Measurements from ENCODE around the gene TMEM258.

The TMEM258 gene

DNA sequence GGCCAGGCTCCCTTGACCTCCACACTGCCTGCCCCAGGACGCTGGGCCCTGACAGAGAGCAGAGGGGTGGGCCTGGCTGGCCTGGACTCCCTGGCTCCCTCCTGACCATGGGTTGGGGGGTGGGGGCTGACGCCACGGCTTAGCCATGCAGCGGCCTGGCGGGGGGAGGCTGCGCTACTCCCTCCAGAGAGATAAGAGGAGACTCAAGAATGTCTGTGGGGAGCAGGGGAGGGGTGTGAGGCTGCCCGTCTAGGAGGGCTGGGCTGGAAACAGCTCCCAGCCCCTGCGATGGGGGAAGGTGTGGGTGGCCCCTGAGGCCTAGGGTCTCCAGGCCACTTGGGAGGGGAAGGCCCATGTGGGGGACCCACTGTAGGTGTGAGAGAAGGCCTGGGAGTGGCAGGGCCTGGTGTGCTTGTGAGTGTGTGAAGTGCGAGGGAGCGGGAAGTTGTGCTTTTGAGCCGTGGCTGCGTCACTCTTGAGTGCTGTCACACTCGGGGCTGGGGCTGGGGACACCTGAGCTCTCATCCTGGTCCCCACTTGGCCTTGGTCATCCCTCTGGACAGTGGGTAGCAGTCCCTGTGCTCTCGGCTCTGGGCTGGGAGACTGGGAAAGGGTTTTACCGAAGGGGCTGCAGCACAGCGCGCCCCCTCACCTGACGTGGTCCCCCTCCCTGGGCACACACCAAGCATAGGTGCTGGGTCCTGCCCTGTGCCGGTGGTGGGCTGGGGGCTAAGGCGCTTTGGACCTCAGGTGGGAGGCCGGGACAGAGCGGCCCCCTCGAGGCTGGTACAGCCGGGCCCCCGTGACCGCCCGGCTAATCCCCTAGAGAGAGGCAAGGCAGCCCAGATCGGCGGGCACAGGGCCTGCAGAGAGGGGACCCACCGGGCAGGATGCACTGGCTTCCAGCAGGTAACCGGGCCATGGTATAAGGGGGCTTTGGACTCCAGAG lies 37.6 kb downstream of the TMEM258 start:
- DNase-seq: no peak

DNA sequence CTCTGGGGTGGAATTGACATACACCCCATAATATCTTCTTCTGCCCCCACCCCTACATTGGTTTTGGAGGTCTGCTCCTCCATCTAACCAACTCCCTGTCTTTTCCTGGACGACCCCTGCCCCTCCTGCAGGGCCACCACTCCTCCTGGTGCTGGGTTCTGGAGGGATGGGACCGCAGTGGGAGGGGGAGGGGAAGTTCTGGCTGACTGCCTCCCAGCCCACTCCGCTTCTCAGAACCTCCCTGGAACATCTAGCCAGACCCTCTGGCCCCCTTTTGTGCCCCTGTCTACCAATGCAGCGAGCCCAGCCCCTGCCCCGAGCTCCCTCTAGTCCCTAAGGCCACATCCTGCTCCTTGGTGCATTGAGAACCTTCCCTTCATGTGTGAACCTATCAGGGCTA lies 38.7 kb downstream of the TMEM258 start:
- no peak for DNase-seq

DNA sequence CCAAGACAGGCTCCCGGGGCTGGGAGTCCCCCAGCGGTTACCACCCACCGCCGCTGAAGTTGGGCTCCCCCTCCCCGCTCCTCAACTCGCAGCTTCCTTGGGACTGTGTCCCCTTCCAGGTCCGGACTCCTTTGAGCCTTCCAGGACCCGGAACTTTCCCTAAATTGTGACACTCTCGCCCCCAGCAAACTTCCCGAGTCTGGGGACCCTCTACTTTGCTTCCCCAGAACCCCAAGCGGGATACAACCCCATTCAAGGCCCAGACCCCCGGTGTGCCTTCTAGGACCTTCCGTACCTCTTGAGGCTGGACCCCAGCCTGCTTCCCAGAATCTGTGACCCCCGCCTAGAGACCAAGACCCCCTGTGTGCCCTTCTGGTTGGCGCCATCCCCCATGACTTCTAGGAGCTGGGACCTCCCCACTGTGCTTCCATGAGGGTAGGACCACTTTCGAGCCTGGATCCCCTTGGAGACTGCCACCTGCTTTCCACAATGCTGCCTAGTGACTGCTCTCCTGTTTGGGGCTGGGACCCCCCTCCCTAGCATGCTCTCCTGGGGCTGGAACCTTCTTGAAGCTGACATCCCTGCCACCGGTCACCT lies 39.4 kb downstream of the TMEM258 start:
- DNase-seq: no peak

DNA sequence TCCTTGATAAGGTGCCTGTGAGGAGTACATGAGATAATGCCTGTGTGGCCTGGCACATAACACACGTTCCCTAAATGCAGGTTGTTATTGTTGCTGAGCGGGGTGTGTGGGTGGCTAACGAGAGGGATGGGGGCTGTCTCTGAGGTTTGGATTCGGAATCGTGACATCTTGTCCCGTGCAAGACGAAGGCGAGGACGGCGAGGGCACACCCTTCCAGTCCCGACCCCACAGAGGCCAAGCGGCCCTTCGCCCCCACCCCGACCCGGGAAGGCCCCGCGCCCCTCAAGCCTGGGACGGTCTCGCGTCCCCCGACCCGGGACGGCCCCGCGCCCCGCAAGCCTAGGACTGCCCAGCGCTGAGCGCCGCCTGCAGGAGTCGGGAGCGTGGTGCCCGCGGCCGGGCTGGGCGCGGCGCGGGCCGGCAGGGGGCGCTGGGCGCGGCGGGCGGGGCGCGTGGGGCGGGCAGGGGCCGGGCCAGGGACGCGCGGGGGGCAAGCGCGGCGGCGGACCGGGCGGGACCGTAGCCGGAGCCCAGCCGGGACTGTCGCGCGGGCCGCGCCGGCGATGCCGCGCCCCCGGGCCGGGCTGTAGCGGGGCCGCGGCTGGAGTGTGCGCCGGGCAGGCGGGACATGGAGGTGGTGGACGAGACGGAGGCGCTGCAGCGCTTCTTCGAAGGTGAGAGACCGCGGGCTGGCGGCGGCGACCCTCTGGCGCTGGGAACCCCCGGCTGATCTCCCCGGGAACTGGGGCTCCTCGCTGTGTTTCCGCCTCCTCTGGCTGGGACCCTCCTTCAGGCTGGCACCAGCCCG lies 40.1 kb downstream of the TMEM258 start, which contains the start of gene MYRF:
TSS of gene MYRF (plus strand) at position 520 of the 808 bp plus-strand sequence. CDS start at position 629, 109 bp downstream.
- DNase-seq: no peak

DNA sequence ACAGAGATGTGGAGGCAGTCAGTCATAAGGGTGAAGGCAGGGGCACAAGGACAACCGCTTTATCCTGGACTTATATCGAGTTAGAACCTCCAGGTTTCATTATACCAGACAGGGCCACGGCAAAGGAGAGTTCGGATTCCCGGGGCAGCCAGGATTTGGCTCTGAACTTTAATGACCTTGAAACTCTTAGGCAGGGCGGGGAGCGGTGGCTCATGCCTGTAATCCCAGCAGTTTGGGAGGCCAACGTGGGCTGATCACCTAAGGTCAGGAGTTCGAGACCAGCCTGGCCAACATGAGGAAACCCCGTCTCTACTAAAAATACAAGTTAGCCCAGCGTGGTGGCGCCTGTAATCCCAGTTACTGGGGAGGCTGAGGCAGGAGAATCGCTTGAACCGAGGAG lies 41.0 kb downstream of the TMEM258 start:
- no peak for DNase-seq

DNA sequence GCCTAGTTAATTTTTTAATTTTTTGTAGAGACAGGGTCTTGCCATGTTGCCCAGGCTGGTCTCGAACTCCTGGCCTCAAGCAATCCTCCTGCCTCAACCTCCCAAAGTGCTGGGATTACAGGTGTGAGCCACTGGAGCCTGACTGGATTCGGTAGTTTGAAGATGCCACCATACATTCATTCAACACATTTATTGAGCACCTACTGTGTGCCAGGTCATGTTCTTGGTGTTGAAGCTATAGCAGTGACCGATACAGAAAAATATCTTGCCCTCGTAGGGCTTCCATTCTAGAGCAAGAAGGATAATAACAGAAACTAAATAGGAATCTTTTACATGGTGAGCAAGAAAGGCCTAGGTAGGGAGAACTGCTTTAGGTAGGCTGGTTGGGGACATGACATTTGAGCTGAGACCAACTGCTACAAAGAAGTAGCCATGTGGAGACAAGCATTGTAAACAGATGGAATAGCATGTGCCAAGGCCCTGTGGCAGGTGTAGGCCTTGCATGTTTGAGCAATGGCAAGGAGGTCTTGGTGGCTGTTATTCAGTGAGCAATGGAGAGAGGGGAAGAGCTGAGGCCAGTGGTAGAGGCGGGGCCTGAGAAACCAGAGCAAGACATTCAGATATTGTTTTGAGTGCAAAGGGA lies 41.6 kb downstream of the TMEM258 start:
- no peak for DNase-seq

DNA sequence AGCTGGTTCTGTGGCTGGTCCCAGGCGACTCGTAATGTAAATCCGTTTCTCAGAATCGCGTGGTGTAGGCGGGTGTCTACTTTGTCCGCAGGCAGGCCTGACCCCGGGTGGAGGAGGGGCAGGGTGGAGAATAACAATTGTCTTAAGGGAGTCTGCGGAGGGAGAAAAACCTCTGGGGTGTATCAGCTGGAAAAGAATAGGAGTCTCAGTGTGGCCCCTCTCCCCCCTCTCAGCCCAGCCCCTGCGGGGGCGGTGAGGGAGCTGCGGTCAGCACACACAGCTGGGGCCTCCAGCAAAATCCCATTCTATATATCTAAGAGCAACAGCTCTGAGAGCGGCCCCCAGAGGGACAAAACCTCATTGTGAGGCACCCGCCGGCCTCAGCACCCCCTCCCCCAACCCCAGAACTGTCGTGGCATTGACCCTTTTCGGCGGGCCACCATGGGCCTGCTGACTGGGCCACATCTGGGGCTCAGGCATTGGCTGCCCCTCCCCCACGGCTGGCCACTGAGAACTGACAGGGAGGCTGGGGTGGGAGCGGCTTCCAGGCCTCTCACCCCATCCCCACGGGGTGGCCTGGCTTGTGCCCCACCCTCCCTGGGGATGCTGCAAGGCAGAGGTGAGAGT lies 42.7 kb downstream of the TMEM258 start:
- DNase-seq: no peak

DNA sequence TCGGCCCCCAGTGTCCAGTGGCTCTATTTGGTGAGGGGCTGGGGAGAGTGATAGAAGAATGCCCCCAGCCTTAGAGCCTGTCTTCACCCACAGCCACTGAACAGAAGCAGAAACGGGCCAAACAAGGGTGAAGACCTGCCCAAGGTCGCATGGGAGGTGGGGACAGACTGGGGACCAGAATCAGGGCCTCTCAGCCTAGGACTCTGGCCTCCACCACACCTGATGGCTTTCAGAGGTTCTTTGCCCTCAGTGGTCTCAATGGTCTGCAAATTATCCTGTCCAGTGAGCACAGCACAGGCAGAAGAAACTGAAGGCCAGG lies 44.5 kb downstream of the TMEM258 start:
- no peak for DNase-seq

DNA sequence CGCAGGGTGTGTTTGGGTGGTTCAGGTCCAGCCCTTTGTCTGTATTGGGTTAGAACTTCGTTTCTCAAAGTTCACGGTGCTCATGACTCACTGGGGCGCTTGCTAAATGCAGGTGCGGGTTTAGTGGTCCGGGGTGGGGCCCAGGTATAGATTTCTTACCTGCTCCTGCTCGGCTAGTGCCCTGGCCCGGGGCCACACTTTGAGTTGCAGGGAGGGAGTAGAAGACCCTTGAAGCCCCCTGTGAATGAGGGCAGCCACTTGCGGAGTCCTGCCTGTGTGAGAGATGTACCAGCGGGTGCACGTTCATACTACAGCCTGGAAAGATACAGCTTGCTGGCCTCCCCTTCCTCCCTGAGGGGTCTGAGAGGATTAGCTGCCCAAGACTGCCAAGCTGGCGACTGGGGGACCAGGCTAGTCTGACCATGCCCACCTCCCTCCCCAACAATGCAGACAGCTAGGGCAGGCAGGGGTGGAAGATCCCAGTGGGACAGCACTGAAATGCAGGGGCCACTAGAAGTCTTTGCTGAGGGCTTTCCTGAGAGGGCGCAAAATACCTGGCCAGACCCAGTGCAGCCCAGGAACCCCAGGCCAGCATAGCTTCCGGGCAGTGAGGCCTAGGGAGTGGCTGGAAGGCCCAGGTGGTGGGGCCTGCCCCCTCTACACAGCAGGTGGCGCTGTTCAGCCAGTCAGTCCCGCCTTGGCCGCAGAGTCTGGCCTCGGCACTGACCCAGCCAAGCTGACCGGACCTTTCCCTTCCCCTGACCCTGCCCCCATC lies 45.0 kb downstream of the TMEM258 start:
- DNase-seq: no peak

DNA sequence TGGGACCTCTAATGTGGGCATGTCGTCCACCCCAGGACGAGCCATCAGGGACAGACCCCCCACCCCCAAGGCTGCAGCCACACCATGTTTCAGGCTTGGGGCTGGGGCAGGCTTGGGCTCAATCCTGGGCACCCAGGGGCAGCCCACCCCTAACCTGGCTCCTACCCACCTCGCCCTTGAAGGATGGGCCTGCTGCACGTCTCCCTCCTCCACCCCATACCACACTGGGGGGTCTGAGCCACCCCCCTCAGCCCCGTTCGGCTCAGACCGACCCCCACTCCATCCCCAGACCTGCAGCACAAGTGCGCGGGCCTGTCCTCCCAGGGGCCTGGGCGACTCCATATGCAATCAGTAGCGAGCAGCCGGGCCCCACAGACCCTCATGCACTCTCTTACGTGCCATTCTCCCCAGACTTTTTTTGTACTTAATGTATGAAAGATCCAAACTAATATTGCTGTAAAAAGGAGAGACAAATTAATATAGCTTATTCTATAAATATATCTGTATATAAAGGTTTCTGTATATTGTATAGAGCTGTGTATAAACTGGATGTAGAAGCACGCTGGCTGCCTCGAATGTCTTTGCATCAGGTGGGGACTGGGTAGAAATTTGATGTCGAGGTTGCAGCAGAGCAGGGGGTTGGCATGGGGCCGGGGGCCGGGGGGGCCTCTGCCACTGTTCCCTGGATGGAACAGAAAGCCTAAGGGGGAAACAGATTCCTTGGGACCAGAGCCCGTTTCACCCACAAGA lies 45.8 kb downstream of the TMEM258 start:
- no peak for DNase-seq

DNA sequence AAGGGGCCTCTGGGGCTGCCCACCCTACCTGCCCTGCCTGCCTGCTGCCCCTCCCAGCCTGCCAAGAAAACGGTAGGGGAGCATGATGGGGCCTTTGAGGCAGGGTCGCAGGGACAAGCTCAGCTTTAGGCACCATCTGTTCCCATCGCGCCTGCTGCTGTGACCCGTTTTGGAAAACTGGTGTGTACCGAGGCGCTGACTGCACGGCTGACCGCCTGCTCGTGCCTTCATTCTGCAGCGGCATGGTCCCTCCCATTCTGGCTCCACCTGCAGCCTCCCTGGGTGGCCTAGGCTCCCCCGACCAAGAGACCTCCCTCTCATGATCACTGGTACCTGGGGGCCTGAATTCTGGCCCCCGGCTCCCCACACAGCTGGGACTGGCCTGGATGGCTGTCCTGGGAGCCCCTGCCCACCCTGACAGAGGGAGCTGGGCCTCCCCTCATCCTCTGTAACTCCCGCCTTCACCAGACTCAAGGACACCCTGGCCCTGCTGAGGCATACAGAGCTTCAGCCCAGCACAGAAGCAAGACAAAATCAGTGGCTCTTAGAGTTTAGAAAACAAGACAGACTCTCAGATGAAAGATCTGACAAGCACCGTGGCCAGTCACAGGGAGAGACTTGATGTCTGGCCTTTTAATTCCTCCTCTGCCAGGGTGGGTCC lies 46.5 kb downstream of the TMEM258 start:
- DNase-seq: no peak

DNA sequence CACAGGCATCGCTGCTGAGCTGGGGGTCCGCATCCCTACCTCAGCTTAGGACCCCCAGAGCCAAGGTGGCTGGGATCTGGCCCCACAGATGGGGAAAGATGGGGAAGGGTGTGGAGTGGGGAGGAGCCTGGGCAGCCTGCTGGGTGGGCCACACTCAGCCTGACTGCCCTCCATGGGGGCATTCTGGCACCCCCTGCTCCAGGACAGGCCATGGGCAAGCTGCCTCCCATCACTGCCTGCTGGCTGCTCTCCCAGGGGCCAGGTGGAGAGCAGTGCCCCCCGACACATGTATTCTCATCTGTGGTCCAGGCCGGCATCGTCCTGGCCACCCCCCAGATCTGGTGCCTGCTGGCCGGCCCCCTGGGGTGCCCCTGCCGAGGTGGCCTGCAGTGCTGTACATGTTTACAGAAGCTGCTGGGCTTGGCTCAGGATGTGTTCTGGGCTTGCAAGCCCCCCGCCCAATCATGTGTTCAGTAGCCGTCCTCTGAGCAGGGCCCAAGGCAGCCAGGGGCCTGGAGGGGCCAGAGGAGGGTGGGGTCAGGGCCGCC lies 47.7 kb downstream of the TMEM258 start:
- no peak for DNase-seq

DNA sequence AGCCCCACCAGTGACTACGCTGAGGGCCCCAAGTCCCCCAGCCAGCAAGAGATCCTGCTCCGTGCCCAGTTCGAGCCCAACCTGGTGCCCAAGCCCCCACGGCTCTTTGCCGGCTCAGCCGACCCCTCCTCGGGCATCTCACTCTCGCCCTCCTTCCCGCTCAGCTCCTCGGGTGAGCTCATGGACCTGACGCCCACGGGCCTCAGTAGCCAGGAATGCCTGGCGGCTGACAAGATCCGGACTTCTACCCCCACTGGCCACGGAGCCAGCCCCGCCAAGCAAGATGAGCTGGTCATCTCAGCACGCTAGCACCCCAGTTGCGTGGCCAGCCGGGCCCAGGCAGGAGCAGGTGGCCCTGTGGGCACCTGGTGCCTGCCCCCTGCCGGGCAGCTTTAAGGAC lies 48.2 kb downstream of the TMEM258 start:
- no peak for DNase-seq

DNA sequence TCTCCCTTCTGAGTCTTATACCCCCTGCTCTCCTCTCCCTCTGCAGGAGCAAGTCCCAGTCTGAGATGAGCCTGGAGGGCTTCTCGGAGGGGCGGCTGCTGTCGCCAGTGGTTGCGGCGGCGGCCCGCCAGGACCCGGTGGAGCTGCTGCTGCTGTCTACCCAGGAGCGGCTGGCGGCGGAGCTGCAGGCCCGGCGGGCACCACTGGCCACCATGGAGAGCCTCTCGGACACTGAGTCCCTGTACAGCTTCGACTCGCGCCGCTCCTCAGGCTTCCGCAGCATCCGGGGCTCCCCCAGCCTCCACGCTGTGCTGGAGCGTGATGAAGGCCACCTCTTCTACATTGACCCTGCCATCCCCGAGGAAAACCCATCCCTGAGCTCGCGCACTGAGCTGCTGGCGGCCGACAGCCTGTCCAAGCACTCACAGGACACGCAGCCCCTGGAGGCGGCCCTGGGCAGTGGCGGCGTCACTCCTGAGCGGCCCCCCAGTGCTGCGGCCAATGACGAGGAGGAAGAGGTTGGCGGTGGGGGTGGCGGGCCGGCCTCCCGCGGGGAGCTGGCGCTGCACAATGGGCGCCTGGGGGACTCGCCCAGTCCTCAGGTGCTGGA lies 48.8 kb downstream of the TMEM258 start:
- no peak for DNase-seq

DNA sequence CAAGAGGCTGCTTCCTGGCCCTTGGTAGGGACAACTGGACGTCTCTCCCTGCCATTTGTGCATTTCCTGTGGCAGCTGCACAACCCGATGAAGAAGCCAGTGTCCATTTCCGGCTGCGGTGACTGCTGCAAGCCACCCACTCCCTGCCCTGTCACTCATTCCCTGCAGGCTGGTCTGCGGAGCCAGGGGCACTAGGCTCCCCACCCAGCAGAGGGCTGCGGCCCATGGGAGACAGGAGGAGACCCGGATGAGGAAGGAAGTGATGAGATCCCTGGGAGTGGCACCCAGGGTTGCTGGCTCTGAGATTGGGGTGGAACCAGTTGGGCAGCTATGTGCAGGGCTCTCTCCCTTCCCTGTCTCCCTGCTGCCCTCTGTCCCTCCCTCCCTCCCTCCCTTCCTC lies 50.0 kb downstream of the TMEM258 start:
- no peak for DNase-seq

DNA sequence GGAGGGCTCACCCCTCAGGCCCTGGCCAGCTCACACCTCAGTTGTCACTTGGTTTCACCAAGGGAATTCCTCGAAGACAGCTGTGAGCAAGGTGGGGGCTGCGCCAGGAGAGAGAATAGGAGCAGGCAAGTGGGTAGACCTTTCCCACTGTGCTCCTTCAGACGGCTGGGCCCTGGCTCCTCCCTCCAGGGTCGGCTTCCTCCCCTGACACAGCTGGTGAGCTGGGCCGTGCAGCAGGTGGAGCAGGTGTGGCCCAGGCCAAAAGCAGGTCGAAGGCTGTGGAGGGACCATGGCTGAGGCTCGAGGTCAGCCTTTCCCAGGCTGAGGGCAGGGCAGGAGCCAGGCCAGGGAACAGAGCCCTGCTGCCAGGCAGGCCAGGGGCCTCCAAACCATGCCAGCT lies 52.4 kb downstream of the TMEM258 start:
- DNase-seq: no peak

DNA sequence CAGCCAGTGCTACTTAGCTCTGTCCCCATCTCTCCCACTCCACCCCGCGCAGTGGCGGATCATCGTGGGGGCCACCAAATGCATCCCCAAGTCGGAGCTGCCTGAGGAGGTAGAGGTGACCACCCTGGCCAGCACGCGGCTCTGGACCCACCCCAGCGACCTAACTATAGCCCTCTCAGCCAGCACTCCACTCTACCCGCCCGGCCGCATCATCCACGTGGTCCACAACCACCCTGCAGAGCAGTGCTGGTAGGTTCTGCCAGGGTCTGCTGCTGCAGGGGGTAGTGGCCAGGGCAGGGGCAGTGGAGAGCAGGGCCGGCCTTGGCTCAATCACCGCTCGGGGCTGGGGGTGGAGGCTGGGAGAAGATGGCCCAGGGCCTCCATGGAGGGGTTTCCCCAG lies 53.0 kb downstream of the TMEM258 start:
- DNase-seq: no peak

All from NCI-H524 treated with DMSO at 0.1 percent for 48 hours (cell line).